Astrocyte (in vitro differentiated cells and primary cell): ENCODE data around the gene MEP1A.

Experiments
- CTCF ChIP-seq: IDR thresholded peaks from 2 replicates; pipeline ENCODE4 v1.5.1; 2011; ENCODE audit warnings: low read depth, mild to moderate bottlenecking, inconsistent platforms, low read length, moderate library complexity; ENCODE audit not compliant: insufficient read depth
- EZH2 ChIP-seq: IDR thresholded peaks from 2 replicates; pipeline ENCODE4 v1.6.1; 2012; ENCODE audit warnings: mild to moderate bottlenecking, low read length, inconsistent platforms; ENCODE audit not compliant: insufficient read depth

DNA sequence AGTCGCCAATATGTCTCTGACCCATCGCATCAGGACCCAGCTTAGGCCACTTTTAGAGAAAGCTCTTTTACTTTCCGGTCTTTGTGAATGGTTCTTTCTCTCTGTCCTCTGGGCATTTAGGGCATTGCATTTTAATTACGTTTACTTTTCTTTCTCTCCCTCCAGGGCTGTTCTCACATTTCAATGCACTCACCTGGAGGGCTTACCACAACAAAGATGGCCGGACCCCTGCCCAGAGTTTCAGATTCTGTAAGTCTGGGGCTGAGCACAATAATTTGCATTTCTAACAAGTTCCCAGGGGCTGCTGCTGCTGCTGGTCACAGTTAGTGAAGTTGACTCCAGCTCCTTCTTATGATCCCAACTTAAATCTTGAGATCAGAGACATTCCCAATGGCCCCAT is 43.5 kb upstream of the MEP1A start:
- TF ChIP-seq EZH2 (no peak), CTCF (no peak)
